ENCODE results near the gene PRSS21.

Gene PRSS21

DNA sequence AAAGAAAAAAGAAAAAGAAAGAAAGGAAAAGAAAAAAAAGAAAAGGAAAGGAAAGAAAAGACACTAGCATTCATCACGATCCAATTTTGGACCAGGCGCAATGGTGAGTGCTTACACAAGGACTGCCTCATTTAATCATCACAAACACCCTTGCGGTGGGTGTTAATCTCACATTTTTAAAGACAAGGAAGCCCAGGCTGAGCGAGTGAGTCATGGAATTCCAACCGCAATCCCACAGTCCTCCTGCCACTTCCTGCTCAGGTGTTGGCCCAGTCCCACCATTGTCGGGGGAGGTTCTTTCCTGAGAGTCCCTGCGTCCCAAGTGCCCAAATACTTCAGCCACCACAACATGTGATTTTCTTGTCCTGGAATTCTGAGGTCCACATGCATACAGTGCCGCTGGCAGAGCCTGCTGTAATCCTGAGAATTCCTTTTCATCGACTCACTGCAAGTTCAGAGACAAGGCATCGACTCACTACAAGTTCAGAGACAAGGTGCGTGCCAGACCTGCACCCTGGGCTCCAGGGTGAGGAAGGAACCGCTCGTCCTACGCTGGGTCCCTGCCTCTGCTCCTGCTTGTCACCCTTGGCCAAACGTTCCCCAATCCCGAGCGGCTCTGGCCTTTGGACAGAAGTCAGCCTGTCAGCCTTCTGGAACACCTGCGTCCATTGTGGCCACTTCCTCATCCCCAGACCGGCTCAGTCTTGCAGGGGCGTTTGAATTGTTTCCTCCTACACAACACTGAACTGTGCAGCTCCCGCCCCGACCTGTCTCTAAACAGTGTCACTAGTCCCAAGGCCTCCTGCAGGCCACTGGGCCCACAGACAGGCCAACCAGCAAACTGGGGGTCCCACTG is 18.8 kb downstream of the PRSS21 start:
- peak; percentile 96 for DNase-seq (ENCODE audit: low read depth)
- TF ChIP-seq, protein P1, sequence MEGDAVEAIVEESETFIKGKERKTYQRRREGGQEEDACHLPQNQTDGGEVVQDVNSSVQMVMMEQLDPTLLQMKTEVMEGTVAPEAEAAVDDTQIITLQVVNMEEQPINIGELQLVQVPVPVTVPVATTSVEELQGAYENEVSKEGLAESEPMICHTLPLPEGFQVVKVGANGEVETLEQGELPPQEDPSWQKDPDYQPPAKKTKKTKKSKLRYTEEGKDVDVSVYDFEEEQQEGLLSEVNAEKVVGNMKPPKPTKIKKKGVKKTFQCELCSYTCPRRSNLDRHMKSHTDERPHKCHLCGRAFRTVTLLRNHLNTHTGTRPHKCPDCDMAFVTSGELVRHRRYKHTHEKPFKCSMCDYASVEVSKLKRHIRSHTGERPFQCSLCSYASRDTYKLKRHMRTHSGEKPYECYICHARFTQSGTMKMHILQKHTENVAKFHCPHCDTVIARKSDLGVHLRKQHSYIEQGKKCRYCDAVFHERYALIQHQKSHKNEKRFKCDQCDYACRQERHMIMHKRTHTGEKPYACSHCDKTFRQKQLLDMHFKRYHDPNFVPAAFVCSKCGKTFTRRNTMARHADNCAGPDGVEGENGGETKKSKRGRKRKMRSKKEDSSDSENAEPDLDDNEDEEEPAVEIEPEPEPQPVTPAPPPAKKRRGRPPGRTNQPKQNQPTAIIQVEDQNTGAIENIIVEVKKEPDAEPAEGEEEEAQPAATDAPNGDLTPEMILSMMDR (IDR thresholded peaks at IDR 0.05; ENCODE audit: control insufficient read depth, insufficient read depth, low read depth, low read length, missing control alignments): no peak
- no peak overlapping the region for H3K4me3 ChIP-seq (ENCODE audit: control insufficient read depth, low read depth, low read length)

- TF ChIP-seq, protein P1 (IDR thresholded peaks at IDR 0.05; ENCODE audit: control insufficient read depth, insufficient read depth, low read depth, low read length, missing control alignments): no peak
- no peak for DNase-seq (ENCODE audit: low read depth)
- no peak overlapping the region for H3K4me3 ChIP-seq (ENCODE audit: control insufficient read depth, low read depth, low read length)
These were observed 19.8 kb downstream of the PRSS21 start for GRCh38 chr16:2836646-2837508.

DNA sequence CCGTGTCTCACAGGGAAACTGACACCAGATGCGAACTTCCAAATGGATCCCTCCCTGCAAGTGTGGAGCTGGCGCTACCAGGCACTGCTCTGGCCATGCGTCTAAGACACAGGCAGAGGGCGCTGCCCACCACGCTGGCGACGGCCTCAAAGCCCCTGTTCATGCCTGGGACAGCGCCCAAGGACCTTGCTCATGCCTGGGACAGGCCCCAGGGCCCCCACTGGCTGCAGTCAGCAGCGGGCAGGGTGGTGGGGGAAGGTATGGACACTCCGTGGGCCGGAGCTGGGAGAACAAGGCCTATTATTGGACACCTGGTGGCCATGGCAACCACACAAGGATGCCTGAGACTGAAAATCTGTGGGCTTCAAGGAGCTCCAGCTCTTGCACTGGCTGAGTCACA is 21.9 kb downstream of the PRSS21 start:
- peak; percentile 38 for DNase-seq (ENCODE audit: low read depth)
- H3K4me3 ChIP-seq (ENCODE audit: control insufficient read depth, low read depth, low read length): no peak overlapping the region
- TF ChIP-seq, protein P1 (IDR thresholded peaks at IDR 0.05; ENCODE audit: control insufficient read depth, insufficient read depth, low read depth, low read length, missing control alignments): peak; percentile 98

DNA sequence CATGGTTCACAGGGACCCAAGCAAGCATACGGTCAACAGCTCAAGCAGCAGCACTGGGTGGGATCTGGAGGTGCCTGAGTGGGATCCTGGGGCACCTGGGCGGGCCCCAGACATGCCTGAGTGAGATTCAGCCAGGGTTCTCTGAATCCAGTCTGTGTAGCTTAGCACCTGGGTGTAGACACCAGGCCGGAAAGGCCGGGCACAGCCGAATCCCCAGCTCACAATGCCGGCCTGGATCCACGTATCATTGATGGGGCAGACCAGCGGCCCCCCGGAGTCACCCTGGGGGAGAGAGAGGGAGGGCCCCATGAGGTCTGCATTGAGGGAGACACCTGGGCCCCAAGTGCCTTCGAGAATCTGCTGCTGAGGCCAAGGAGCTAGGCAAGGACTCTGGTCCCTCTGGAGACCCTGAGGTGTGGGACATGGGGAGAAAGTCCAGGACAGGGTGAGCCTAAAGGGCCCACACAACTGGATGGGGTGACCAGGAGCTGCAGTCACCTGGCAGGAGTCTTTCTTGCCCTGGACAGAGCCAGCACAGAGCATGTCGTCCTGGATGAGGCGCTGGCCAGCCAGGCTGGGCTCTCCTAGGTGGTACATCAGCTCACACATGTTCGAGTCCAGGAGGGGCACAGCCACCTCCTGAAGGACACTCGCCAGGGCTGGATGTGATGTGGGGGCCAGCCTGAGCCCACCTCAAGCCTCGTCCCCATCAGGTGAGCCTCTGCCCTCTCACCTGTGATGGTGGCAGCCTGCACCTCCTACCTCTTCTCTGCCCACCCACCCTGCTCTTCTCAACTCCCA is 22.8 kb downstream of the PRSS21 start:
- H3K4me3 ChIP-seq (ENCODE audit: control insufficient read depth, low read depth, low read length): no peak overlapping the region
- no peak for DNase-seq (ENCODE audit: low read depth)
- TF ChIP-seq, protein P1 (IDR thresholded peaks at IDR 0.05; ENCODE audit: control insufficient read depth, insufficient read depth, low read depth, low read length, missing control alignments): no peak

GRCh38 chr16:2840914-2841313 is 23.9 kb downstream of the PRSS21 start:
- DNase-seq (ENCODE audit: low read depth): no peak
- TF ChIP-seq, protein P1 (IDR thresholded peaks at IDR 0.05; ENCODE audit: control insufficient read depth, insufficient read depth, low read depth, low read length, missing control alignments): no peak
- no peak overlapping the region for H3K4me3 ChIP-seq (ENCODE audit: control insufficient read depth, low read depth, low read length)
